ENCODE measurements around the gene CRYGS. TPM values are rescaled to one million over a fixed set of nuclear protein-coding genes. Genes with fewer than 3 reads are reported as not detected.

The CRYGS gene
- polyA plus RNA-seq, 1 experiment = 2.0 TPM

DNA sequence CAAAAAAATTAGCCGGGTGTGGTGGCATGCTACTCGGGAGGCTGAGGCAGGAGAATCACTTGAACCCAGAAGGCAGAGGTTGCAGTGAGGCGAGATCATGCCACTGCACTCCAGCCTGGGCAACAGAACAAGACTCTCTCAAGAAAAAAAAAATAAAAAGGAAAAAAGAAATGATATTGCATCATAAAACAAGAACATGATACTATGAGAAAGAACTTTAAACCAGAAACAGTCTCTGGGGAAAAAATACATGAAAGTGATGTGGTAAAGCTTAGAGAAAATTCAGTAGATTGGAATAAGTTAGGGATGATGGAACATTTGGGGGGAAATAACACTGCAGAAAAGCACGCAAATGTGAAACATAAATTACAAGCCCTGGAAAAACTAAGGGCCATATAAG lies 54.7 kb downstream of the CRYGS start:
- Histone ChIP-seq H3K9me3 (ENCODE audit: control insufficient read depth, insufficient read depth, low read length) (no peaks in the 10 kb centered on the region), H3K27me3 (ENCODE audit: control insufficient read depth, insufficient read depth, low read length) (peaks cover 16% of the 10 kb centered on the region), H3K4me3 (ENCODE audit: low read depth, low read length) (no peak overlapping the region), H3K27ac (ENCODE audit: low read depth, low read length) (no peak overlapping the region)
- DNase-seq (ENCODE audit: low read depth, low spot score) = no peak
- no peak for TF ChIP-seq CTCF (IDR thresholded peaks at IDR 0.05; ENCODE audit: low read depth, low read length)
- ChIA-PET CTCF (no interaction called here), POLR2A (no interaction called here)

Other genes starting within 250 kb of the CRYGS start
- 4.8 and 5.1 TPM in 2 replicates for gene DGKG, start 182.1 kb downstream of the CRYGS start, polyA plus RNA-seq (2011; rRNA removed)
- gene TBCCD1, start 23.0 kb upstream of the CRYGS start, polyA plus RNA-seq (2011; rRNA removed) = 10.5 and 13.1 TPM in 2 replicates
- gene DNAJB11, start 26.3 kb upstream of the CRYGS start, polyA plus RNA-seq (2011; rRNA removed) = 43.6 and 56.2 TPM in 2 replicates
- not detected in 2 replicates for gene AHSG, start 68.7 kb upstream of the CRYGS start, polyA plus RNA-seq (2011; rRNA removed)
- gene FETUB, start 96.0 kb upstream of the CRYGS start, polyA plus RNA-seq (2011; rRNA removed) = not detected in 2 replicates
- gene HRG, start 121.6 kb upstream of the CRYGS start, polyA plus RNA-seq (2011; rRNA removed) = not detected in 2 replicates
- gene KNG1, start 173.0 kb upstream of the CRYGS start, polyA plus RNA-seq (2011; rRNA removed) = not detected in 2 replicates
- gene EIF4A2, start 239.2 kb upstream of the CRYGS start, polyA plus RNA-seq (2011; rRNA removed) = 498 and 774 TPM in 2 replicates